HG03558 (cell line): ENCODE measurements around the gene NOS3.
A peak's percentile ranks its signal among the peaks of the same experiment; 100 is the strongest.

ENCODE experiments used
- ATAC-seq: cut with Tn5 transposase; IDR thresholded peaks from one replicate; pipeline ENCODE4 v1.9.1; 2021; ENCODE audit warnings: moderate number of reproducible peaks; ENCODE audit not compliant: unreplicated experiment; ENCODE audit errors: extremely low read depth

Gene NOS3

GRCh38 chr7:151051108-151051507, 60.3 kb downstream of the NOS3 start:
- ATAC-seq, result no peak

- ATAC-seq, result no peak
Observed at GRCh38 chr7:151053096-151053495, 62.3 kb downstream of the NOS3 start.

GRCh38 chr7:151053751-151054150, 62.9 kb downstream of the NOS3 start:
- no peak for ATAC-seq

GRCh38 chr7:151056283-151056665, 65.5 kb downstream of the NOS3 start:
- ATAC-seq, result no peak

- ATAC-seq, result no peak
Observed at GRCh38 chr7:151056666-151057505, 66.1 kb downstream of the NOS3 start.

- ATAC-seq, result peak; percentile 14
Observed at GRCh38 chr7:151057506-151057988, 66.7 kb downstream of the NOS3 start, which contains the start of gene CDK5. CDK5 (minus strand) TSS chr7:151057897; CDS start chr7:151057848, 49 bp downstream.

GRCh38 chr7:151057989-151058780, 67.4 kb downstream of the NOS3 start:
- peak; percentile 76 for ATAC-seq

GRCh38 chr7:151058781-151059366, 68.1 kb downstream of the NOS3 start:
- ATAC-seq, result no peak

GRCh38 chr7:151059367-151060112, 68.7 kb downstream of the NOS3 start, which contains the start of gene SLC4A2:
SLC4A2 (plus strand) TSS chr7:151059589; CDS start chr7:151061988, 2,399 bp downstream.
- no peak for ATAC-seq

- ATAC-seq, result no peak
Observed at GRCh38 chr7:151060113-151060415, 69.2 kb downstream of the NOS3 start.

- no peak for ATAC-seq
Observed at GRCh38 chr7:151060416-151061212, 69.8 kb downstream of the NOS3 start.

- no peak for ATAC-seq
Observed at GRCh38 chr7:151061213-151062110, 70.6 kb downstream of the NOS3 start.

- ATAC-seq, result no peak
Observed at GRCh38 chr7:151062111-151062398, 71.2 kb downstream of the NOS3 start.

- no peak for ATAC-seq
Observed at GRCh38 chr7:151062399-151063211, 71.8 kb downstream of the NOS3 start.

- ATAC-seq, result no peak
Observed at GRCh38 chr7:151063212-151063561, 72.4 kb downstream of the NOS3 start.
